T-helper 1 cell (primary cell): ENCODE measurements around the gene CCM2L.

ENCODE experiments used
- DNase-seq, 5 donors: peaks; one replicate each; pipeline ENCODE4 v3.0.0-alpha.2; 2012 to 2020

Gene CCM2L

GRCh38 chr20:31996996-31997395 lies 13.2 kb upstream of the CCM2L start:
- DNase-seq: no peak

GRCh38 chr20:31998246-31998645 lies 12.0 kb upstream of the CCM2L start:
- no peak for DNase-seq

- no peak for DNase-seq
Measured at GRCh38 chr20:32003325-32003724, 6.9 kb upstream of the CCM2L start.

- no peak for DNase-seq
Measured at GRCh38 chr20:32004963-32005362, 5.3 kb upstream of the CCM2L start.

- no peak for DNase-seq
Measured at GRCh38 chr20:32006053-32006452, 4.2 kb upstream of the CCM2L start.

GRCh38 chr20:32006841-32007786 lies 3.1 kb upstream of the CCM2L start:
- no peak for DNase-seq

- DNase-seq: no peak
Measured at GRCh38 chr20:32007787-32008616, 2.2 kb upstream of the CCM2L start.

- DNase-seq: no peak
Measured at GRCh38 chr20:32009564-32009963, 674 bp upstream of the CCM2L start.

GRCh38 chr20:32010666-32011065 lies 428 bp downstream of the CCM2L start:
- DNase-seq: no peak

- DNase-seq: no peak
Measured at GRCh38 chr20:32012159-32012688, 2.0 kb downstream of the CCM2L start.

- no peak for DNase-seq
Measured at GRCh38 chr20:32013326-32013725, 3.1 kb downstream of the CCM2L start.

- peak; percentile 32 to 50 (median 39) for DNase-seq
Measured at GRCh38 chr20:32017711-32018251, 7.5 kb downstream of the CCM2L start.

GRCh38 chr20:32018269-32019155 lies 8.3 kb downstream of the CCM2L start:
- peak; percentile 17 to 48 (median 28) for DNase-seq

GRCh38 chr20:32019156-32019510 lies 8.9 kb downstream of the CCM2L start:
- DNase-seq: no peak

GRCh38 chr20:32019563-32020463 lies 9.6 kb downstream of the CCM2L start:
- DNase-seq: no peak

GRCh38 chr20:32021091-32021490 lies 10.9 kb downstream of the CCM2L start:
- DNase-seq: no peak

GRCh38 chr20:32024683-32025295 lies 14.6 kb downstream of the CCM2L start:
- no peak for DNase-seq

- no peak for DNase-seq
Measured at GRCh38 chr20:32027643-32028042, 17.4 kb downstream of the CCM2L start.

- no peak for DNase-seq
Measured at GRCh38 chr20:32028647-32029372, 18.6 kb downstream of the CCM2L start.

GRCh38 chr20:32029561-32029960 lies 19.3 kb downstream of the CCM2L start:
- DNase-seq: no peak
